ENCODE measurements around the gene PYGM. TPM values are rescaled to one million over a fixed set of nuclear protein-coding genes. Genes with fewer than 3 reads are reported as not detected.
A peak's percentile ranks its signal among the peaks of the same experiment; 100 is the strongest.

The PYGM gene
- total RNA-seq, 1 donor from 2014 or later = not detected

DNA sequence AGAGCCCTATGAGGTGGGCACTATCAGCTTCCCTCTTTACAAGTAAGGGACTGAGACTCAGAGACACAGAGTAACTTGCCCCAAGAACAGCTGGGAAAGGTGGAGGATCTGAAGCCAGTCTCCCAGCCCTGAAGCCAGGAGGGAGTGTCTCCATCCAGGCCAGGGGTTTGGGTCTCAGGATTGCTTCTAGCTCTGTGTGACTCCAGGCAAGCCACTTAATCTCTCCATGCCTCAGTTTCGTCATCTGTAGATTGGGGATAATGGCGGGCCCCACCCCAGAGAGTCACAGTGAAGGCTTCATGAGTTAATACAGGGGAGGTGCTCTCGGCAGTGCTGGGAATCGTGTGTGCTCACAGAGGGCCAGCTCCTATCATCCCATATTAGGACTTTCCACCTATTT, 32.7 kb upstream of the PYGM start:
- no peak for DNase-seq (ENCODE audit: extremely low read depth, low read depth, low spot score)

DNA sequence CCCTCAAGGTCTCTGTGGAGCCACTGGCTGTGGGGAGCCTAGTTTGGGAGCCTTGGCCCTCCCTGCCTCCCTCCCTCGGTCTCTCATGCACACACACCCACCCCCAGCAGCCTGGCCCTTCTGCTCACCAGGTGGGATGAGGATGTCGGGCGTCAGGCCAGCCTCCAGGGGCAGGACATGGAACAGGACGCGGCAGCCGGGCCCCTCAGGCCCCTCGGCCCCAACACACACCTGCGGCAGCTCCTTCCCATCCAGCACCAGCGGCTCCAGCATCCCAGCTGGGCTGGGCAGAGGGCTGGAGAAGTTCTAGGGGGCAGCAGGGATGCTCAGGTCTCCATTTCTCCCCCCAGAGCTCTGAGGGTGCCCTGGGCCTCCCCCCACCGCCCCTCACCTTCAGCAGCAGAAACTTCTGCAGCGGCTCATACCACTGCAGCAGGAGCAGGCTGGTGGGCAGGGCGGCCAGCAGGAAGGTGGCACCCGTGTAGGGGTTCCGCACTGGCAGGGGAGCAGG, 32.1 kb upstream of the PYGM start:
- DNase-seq (ENCODE audit: extremely low read depth, low read depth, low spot score) = no peak

GRCh38 chr11:64790205-64791095, 30.7 kb upstream of the PYGM start:
- DNase-seq (ENCODE audit: extremely low read depth, low read depth, low spot score) = no peak

DNA sequence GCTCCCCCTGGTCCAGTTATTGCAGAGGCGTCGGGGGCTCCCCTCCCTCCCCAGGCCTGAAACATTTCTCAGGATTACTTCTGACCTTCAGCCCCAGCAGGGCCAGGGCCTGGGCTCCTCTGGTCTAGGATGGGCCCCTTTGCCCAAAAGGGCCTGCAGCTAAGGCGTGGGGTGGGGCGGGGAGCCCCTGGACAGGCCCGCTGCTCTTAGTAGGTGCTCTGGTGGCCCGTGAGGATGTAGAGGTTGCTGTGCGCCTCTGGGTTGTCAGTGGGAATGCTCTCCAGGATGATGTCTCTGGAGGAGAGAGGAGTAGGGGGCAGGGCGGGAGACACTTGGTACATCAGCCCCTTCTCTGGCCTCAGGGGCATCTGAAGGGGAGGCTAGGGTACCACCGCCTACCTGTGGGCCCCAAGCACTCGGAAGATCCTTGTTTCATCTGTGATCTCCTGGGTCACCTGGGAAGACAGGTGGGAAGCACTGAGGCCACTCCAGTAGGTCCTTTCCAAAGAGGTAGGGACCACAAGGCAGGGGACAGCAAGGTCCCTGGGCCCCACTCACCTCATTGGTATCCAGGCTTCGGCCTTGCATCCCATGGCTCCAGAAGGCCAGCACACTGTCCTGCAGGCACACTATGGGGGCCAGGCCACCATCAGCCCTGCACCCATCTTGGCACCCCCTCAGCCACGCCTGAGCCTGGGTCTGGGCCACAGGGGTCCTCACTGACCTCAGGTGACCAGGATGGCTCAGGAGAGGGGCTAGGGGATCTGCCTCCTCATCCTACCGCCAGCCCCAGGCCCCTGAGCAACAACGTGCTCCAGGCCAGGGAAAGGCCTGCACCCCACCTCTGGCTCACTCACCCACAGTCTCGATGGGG, 29.8 kb upstream of the PYGM start:
- no peak for DNase-seq (ENCODE audit: extremely low read depth, low read depth, low spot score)

GRCh38 chr11:64788321-64789215, 28.8 kb upstream of the PYGM start:
- DNase-seq (ENCODE audit: extremely low read depth, low read depth, low spot score) = no peak

DNA sequence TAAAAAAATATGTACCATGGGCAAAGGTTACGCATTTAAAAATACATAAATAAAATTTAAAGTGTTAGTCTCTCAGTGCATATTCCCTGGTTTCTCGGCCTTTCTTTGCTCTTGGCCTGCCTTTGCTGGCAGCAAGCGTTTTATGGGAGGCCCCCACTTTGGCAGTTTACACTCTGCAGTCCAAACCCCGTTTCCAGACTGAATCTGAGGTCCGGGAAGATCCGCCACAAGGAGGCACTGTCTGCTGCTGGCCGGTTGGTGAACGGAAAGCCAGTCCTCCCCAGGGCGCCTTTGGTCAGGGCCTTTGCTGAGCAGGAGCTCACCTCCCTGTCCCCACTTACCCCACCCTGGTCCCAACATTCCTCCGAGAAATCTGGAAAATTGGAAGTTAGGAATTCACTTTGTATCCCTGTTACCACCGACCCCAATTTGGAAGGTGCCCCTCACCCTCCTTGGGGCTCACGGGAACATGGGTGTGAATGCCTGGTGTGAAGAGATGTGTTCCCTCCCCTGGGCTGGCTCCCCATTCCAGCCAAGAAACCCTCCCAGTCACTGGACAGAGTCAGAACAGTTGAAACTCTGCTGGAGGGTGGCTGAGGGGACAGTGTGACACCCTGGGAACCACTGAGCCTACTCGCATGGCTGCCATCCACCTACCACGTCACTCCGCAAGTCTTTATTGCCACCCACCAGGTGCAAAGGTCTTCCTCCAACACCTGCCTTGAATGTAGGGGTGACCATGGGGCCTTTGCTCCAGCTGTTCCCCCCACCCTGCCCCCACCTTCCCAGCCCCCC, 27.9 kb upstream of the PYGM start:
- DNase-seq (ENCODE audit: extremely low read depth, low read depth, low spot score) = no peak

DNA sequence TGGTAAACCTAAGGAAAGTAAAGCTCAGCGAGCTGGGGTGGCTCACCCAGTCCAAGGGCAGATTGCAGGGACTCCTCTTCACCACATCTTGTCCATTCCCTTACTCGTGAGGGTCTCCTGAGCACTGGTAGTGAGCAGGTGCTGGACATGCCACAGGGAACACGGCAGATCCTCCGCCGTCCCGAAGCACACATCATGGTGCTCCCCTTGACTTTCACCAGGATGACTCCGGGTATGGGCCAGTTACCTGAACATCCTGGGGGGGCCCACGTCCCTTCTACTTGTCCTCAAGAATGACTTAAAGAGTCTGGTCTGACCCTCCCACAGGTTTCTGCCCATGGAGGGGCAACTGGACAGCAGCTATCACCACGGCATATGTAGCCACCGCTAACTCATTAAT, 26.5 kb upstream of the PYGM start:
- no peak for DNase-seq (ENCODE audit: extremely low read depth, low read depth, low spot score)

DNA sequence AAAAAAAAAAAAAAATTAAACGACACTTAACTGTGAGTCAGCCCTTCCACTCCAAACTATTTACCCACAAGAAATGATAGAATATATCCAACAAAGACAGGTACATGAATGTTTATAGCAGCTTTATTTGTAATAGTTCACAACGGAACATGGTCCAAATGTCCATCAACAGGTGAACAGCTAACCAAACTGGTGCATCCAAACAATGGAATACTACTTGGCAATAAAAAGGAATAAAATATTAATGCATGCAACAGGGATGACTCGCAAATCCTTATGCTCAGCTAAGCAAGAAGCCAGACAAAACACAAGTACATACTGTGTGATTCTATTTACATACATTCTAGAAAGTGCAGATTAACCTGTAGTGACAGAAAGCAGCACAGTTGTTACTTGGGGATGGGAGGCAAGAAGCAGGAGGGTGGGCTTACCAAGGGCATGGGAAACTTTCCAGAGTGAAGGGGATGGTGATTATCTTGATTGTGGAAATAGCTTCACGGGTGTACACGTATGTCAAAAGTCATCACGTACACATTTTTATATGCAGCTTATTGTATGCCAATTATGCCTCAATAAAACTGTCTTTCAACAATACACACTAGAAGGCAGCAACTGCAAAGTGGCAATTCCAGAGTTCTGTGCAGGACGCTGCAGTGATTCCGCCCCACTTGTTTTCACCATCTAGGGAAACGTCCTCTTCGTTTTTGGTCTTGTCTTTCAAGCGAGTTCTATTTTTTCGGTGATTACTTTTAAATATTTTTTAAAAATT, 25.2 kb upstream of the PYGM start:
- DNase-seq (ENCODE audit: extremely low read depth, low read depth, low spot score) = no peak

DNA sequence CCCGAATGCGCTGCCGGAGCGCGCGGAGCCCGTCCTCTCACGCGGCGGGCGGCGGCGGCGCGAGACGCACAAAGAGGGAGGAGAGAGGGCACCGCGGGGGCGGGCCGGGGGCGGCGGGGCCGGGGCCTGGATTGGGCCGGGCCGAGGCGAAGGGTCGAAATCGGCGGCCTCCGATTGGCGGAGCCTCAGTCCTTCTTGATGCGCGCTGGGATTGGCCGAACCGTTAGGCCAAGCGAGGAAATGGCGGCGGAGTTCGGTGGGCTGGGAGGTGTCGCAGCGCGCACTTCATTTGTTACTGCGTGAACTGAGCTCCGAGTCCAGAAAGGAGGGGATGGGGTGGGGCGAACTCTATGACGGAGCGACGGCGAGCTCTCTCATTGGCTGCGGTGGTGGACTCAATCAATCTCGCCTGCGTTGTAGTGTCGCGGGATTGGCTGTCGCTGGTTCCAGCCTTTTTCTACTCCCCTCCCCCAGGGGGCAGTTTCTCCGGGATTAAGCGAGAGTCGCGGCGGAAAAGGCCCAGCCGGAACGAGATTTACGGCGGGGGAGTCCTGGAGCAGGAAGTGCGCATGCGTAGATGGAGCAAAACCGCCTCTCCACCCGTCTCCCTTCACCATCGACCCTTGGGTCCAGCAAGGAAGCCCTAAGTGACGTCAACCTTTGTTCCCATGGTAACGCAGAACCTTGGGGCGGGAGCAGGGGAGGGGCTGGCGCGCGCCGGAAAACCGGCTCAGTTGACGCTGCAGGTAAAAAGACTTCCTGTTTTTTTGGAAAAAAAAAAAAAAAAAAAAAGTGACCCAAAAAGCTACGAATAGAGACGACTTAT, 18.9 kb upstream of the PYGM start, which contains the start of gene SF1:
Gene SF1 (minus strand): TSS at position 70 of the 826 bp plus-strand sequence. CDS start 150 bp downstream, outside the sequence.
- peak; percentile 99 for DNase-seq (ENCODE audit: extremely low read depth, low read depth, low spot score)

- no peak for DNase-seq (ENCODE audit: extremely low read depth, low read depth, low spot score)
Observed at GRCh38 chr11:64778223-64778472, 18.4 kb upstream of the PYGM start.

DNA sequence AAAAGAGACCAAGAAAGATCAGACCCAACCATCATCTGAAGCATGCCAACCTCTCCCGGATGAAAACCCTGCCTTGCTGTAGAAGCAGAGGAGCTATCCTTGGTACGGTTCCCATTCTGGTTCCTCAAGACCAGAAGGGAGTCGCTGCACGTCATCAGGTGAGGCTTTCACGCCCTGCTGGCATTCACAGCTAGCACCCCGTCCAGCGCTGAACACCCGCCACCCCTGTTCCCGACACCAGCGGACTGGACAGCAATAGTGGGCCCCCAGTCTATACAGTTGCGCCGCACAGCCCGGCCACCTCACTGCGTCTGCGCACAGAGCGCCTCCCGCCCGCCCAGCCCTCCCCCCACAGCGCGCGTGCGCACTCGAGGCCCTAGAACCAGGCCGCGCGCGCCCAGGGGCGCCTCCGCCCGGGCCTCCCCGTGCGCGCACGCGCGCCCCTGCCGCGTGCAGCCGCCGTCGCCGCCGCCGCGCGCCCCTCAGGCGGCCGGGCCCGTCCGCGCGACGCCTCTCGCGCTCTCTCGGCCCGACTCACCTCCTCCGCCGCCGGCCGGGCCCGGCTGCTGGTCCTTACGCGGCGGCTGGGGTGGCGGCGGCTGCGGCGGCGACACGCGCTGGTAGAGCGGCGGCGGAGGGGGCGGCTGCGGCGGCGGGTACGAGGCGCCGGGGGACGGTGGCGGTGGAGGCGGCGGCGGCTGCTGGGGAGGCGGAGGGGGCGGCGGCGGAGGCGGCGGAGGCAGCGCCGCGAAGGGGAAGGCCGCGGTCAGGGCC, 17.9 kb upstream of the PYGM start:
- no peak for DNase-seq (ENCODE audit: extremely low read depth, low read depth, low spot score)

GRCh38 chr11:64776875-64777274, 17.1 kb upstream of the PYGM start:
- no peak for DNase-seq (ENCODE audit: extremely low read depth, low read depth, low spot score)

GRCh38 chr11:64776425-64776824, 16.7 kb upstream of the PYGM start:
- DNase-seq (ENCODE audit: extremely low read depth, low read depth, low spot score) = no peak

GRCh38 chr11:64774144-64774543, 14.4 kb upstream of the PYGM start:
- DNase-seq (ENCODE audit: extremely low read depth, low read depth, low spot score) = no peak

- DNase-seq (ENCODE audit: extremely low read depth, low read depth, low spot score) = no peak
Observed at GRCh38 chr11:64772303-64773018, 12.7 kb upstream of the PYGM start.

- no peak for DNase-seq (ENCODE audit: extremely low read depth, low read depth, low spot score)
Observed at GRCh38 chr11:64771861-64772260, 12.1 kb upstream of the PYGM start.

DNA sequence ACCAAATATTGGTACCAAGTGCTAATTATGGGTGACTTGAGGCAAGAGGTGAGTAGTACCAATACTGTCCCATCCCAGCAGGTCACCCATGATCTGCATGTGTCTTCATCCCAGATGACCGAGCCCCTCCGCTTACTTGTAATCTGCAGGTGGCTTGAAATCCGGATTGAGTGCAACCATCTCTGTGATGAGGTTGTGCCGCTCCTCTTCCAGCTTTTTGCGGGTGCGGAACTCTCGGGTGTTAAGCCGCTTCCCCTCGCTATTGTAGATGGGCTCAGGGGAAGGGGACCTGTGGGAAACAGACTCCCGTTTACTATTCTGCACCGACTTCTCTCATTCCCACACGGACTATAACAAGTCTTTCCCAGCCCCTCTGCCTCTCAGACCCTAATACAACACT, 10.3 kb upstream of the PYGM start:
- DNase-seq (ENCODE audit: extremely low read depth, low read depth, low spot score) = no peak

Data from glomerular endothelial cell (primary cell).